PC-3 (cell line): ENCODE results near the gene FLT1.

Source experiments
- EZH2 ChIP-seq: fragments of 300-600 bp; sonication (generic); IDR thresholded peaks from one replicate; pipeline ENCODE4 v1.6.1; 2017; ENCODE audit warnings: antibody characterized with exemption, mild to moderate bottlenecking, low read length; ENCODE audit not compliant: unreplicated experiment
- EZH2phosphoT487 ChIP-seq: fragments of 300-600 bp; sonication (generic); IDR thresholded peaks from 2 replicates; pipeline ENCODE4 v1.6.1; 2018; ENCODE audit warnings: mild to moderate bottlenecking, antibody characterized with exemption, low read length, borderline replicate concordance
- TF ChIP-seq, protein P1 (sequence below): fragments of 300-600 bp; sonication (generic); conservative IDR thresholded peaks from 2 replicates; pipeline ENCODE4 v1.5.1; 2017; ENCODE audit warnings: antibody characterized with exemption, low read depth, mild to moderate bottlenecking, low read length

DNA sequence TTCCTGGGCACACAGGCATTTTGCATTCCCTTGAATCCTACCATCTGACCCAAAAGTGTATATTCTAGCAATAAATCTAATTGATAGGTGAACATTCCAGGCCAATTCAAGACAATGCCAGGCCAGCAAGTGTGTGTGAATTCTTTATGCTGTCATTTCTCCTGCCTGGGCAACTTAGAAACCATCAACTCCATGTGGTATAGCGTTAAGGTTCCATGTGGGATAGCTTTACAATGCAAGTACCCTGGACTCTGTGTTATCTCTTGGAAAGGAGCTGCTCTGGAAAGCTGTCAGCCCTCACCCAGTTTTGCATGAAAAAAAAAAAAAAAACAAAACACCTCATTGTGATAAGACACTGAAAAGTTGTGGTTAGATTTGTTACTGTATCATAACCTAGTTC, 15.6 kb upstream of the FLT1 start:
- TF ChIP-seq, protein P1, sequence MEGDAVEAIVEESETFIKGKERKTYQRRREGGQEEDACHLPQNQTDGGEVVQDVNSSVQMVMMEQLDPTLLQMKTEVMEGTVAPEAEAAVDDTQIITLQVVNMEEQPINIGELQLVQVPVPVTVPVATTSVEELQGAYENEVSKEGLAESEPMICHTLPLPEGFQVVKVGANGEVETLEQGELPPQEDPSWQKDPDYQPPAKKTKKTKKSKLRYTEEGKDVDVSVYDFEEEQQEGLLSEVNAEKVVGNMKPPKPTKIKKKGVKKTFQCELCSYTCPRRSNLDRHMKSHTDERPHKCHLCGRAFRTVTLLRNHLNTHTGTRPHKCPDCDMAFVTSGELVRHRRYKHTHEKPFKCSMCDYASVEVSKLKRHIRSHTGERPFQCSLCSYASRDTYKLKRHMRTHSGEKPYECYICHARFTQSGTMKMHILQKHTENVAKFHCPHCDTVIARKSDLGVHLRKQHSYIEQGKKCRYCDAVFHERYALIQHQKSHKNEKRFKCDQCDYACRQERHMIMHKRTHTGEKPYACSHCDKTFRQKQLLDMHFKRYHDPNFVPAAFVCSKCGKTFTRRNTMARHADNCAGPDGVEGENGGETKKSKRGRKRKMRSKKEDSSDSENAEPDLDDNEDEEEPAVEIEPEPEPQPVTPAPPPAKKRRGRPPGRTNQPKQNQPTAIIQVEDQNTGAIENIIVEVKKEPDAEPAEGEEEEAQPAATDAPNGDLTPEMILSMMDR: no peak
- TF ChIP-seq EZH2 (no peak), EZH2phosphoT487 (no peak)
